Midbrain (tissue), 1 donor: ENCODE results near the gene FST.

Experiments used
- DNase-seq: peaks from one replicate; lab custom pipeline; 2025; lab: John Stamatoyannopoulos, UW

The FST gene

GRCh38 chr5:53480416-53481158, at the start of gene FST:
Gene FST (plus strand): TSS chr5:53480629. CDS start chr5:53480792, 163 bp downstream.
- no peak for DNase-seq

GRCh38 chr5:53431665-53432064, 48.8 kb upstream of the FST start:
- no peak for DNase-seq

GRCh38 chr5:53433026-53433425, 47.4 kb upstream of the FST start:
- no peak for DNase-seq

- no peak for DNase-seq
These were observed 45.9 kb upstream of the FST start for GRCh38 chr5:53434541-53434940.

GRCh38 chr5:53436480-53437191, 43.8 kb upstream of the FST start:
- DNase-seq = no peak

- no peak for DNase-seq
These were observed 42.4 kb upstream of the FST start for GRCh38 chr5:53438079-53438478.

GRCh38 chr5:53438486-53439472, 41.6 kb upstream of the FST start:
- no peak for DNase-seq

- no peak for DNase-seq
These were observed 37.5 kb upstream of the FST start for GRCh38 chr5:53442961-53443360.

- DNase-seq = no peak
These were observed 34.9 kb upstream of the FST start for GRCh38 chr5:53445569-53445968.

- no peak for DNase-seq
These were observed 33.5 kb upstream of the FST start for GRCh38 chr5:53446908-53447307.

GRCh38 chr5:53448851-53449250, 31.6 kb upstream of the FST start:
- no peak for DNase-seq

GRCh38 chr5:53453898-53454718, 26.3 kb upstream of the FST start:
- no peak for DNase-seq

GRCh38 chr5:53454719-53455000, 25.8 kb upstream of the FST start:
- DNase-seq = no peak

- DNase-seq = no peak
These were observed 24.1 kb upstream of the FST start for GRCh38 chr5:53456366-53456765.

- DNase-seq = no peak
These were observed 16.4 kb upstream of the FST start for GRCh38 chr5:53463909-53464621.

- DNase-seq = no peak
These were observed 15.7 kb upstream of the FST start for GRCh38 chr5:53464722-53465121.

GRCh38 chr5:53469946-53470687, 10.3 kb upstream of the FST start:
- no peak for DNase-seq

GRCh38 chr5:53472279-53472678, 8.2 kb upstream of the FST start:
- no peak for DNase-seq

GRCh38 chr5:53472720-53473510, 7.5 kb upstream of the FST start:
- no peak for DNase-seq

- DNase-seq = no peak
These were observed 6.8 kb upstream of the FST start for GRCh38 chr5:53473633-53474032.
